ENCODE measurements around the gene WDR70.

- TF ChIP-seq CTCF (conservative IDR thresholded peaks at IDR 0.05 in 1 of 2, IDR thresholded peaks at IDR 0.05 in 1 of 2; ENCODE audit: low read depth in 1 of 2, low read length in 2 of 2) (no peak), EZH2 (IDR thresholded peaks at IDR 0.05; ENCODE audit: low read length, missing control alignments) (no peak)
These were observed 407.9 kb downstream of the WDR70 start for GRCh38 chr5:37786862-37787519.

Data from fibroblast of lung (primary cell).